ENCODE measurements around the gene TSC22D3.
"Not testable (repeated sequence)": the region's sequence is repeated elsewhere in the genome, so short reads cannot be mapped to it uniquely, and the experiment has no call there.

Gene TSC22D3

DNA sequence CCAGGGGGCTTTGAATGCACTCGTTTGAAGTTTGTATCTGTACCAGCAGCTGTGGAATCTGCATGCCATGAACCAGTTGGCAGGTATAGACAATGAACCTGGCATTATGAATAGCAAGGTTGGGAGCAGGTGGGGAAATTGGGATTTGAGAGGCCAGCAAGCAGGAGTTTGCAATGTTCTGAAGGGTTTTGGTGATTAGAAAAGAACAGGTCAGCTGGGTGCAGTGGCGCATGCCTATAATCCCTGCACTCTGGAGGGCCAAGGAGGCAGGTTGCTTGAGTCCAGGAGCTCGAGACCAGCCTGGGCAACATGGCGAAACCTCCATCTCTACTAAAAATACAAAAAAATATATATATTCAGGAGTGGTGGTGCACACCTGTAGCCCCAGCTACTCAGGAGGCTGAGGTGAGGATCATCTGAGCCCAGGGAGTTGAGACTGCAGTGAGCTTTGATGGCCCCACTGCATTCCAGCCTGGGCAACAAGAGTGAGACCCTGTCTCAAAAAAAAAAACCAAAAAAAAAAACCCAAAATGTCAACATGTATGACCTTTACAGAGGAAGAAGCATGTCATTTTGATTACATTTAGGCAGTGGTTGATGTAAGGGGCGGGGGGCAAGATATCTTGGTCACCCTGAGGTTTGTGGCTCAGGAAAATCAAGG lies 63.9 kb downstream of the TSC22D3 start:
- no peak for DNase-seq

DNA sequence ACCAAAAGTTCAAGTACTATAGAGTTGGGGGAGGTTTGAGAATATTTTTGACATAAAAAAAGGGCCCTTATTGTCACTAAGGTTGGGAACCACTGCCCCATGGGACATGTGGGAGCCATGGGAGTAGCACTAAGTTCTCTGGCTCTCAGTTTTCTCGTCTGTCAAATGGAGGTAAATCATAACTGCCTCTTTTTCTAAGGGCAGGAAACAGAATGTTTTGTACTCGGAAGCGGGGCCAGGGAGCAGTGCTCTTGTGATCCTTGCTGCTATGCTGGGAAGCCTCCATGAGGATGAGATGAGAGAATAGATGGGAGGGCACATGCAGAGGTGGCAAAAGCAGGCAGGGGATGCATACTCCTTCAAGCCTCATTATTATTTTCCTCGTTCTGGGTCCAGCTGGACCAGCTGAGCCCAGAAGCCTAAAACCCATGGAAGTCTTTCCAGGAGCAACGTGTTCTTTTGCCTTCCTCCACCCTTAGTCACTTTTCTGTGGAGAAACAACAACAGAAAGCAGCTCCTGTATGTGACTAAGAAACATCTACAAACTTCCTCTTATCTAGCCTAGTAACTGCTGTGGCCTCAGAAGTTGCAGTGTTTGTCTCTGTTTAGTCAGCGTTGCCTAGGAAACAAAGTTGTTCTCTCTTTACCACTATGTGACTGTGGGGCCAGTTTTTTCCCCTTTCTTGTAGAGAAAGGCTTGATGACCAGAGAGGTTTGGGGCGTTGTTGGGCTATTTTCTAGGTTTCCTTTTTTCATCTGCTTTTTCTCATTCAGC lies 64.8 kb downstream of the TSC22D3 start:
- DNase-seq = no peak

DNA sequence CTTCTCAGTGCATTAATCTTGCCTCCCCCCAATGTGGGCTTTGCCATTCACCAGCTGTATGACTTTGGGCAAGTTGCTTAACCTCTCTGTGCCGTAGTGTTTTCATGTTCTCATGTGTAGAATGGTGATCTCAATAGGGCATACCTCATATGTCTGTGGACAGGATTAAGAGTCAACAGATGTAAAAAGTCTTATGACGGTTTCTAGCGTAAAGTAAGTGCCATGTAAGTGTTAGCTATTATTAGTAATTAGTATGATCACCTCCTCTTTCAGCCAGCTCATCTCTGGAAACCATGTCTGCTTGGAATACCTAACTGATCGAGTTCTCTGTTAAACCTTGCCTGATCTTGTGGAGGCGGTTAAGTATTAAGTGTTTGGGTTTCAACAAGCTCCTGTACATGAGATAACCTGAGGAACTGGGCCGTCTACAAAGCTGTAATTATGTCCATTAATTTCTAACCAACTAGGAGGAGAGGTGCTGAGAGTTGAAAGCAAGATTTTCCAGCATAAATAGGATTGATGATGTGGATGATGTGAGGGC lies 66.3 kb downstream of the TSC22D3 start:
- DNase-seq = no peak

DNA sequence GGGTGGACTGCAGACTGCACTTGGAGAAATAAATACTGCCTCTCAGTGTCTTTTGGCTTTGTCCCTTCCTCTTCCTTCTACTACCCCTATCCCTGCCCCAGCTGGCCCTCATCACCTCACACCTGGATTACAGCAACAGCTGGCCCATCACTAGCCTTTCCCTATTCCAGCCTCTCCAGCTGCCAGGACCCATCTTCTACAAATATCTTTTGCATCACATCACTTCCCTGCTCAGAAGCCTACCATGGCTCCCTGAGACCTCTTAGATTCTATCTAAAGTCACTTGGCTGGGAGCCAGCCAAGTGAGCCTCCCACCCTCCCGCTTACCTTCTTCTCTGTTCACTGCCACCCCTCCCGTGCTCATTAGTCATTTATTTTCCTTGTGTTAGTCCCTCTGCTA lies 66.8 kb downstream of the TSC22D3 start:
- DNase-seq = no peak

DNA sequence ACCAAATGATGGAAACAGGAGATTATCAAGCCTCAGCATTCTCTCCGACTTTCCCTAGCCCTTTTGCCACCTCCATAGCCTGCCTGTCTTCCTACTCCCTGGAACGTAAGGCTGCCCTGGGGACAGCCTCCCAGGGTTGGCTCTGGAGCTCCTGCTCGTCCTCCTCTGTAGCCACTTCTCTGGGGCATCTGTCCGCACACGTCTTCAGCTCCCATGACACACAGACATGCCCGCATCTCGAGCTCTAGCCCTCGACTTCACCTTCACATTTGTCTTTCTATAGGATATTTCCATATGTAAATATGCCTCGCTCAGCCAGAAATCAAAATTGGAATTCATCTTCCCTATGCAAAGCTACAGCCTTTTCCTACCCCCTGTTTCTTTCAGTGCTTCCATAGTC lies 67.7 kb downstream of the TSC22D3 start:
- no peak for DNase-seq

DNA sequence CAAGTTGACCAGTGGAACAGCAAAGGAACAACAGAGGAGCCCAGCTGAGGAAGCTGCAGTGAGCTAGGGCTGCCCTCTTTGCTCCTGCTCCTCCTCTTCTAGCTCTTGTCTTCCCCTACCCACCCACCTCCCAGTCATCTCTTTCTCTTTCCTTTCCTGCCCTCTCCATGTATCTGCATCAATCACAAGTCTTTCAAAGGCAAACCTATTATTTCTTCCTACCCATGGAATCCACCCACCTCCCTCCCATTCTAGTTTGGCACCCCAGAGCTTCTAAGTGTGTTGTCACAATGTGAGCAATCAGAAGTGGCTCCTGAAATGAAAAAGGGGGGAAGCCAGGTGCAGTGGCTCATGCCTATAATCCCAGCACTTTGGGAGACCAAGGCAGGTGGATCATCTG lies 69.3 kb downstream of the TSC22D3 start:
- no peak for DNase-seq

DNA sequence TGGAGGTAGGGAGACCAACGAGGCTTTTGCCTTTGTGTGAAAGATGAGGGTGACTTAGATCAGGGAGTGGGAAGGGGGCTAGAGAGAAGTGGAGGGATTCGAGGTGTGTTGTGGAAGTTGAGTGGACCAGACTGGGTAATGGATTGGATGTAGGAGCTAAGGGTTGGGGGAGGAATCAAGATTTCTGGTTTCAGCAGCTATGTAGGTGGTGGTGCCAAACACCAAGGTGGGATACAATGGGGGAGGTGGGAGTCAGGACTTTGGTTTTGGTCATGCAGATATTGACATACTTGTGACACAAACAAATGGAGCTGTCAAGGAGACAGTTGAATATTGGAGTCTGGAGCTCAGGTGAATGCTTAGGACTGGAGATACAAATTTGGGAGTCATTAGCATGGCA lies 71.0 kb downstream of the TSC22D3 start:
- no peak for DNase-seq

DNA sequence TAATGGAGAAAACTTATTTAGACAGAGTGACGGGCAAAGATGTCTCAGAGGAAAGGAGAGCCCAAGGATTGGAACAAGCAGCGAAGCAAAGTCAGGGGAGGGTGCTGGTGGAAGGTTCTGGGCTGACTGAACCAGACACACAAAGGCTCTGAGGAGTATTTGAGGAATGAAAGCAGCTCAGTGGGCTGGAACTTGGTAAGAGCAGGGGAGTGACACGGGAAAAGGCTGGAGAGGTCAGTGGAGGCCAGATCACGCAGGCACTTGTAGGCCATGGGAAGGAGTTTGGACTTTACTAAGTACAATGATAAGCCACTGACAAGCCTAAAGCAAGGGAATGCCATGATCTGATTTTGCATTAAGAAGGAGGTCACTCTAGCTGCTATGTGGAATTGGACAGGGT lies 71.4 kb downstream of the TSC22D3 start:
- DNase-seq = no peak

DNA sequence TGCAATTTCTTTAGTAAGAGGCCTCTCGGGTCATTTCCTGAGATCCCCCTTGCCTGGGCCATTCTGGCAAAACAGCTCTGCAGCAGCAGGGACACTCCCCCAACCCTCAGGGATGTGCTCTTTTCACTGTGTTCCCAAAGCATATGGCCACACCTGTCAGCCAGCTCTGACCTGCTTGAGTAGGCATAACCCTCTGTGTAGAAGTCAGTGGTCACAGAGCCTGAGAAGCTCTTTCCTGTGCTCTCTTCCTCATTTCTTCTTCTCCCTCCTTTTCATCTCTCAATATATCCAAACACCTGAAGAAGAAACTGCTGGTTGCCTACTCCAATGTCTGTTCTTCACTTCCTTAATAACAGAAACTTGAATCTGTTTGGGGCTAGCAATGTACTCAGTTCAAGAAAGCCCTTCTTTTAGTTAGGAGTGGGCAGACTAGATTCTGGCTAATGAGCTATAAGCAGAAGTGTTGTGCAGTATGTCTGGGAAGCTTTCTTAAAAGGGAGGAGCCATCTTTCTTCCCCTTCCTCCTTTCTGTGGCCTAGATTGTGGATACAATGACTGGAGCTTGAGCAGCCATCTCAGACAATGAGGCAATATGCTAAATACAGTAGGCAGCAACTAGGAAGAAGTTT lies 74.0 kb downstream of the TSC22D3 start:
- DNase-seq = no peak

DNA sequence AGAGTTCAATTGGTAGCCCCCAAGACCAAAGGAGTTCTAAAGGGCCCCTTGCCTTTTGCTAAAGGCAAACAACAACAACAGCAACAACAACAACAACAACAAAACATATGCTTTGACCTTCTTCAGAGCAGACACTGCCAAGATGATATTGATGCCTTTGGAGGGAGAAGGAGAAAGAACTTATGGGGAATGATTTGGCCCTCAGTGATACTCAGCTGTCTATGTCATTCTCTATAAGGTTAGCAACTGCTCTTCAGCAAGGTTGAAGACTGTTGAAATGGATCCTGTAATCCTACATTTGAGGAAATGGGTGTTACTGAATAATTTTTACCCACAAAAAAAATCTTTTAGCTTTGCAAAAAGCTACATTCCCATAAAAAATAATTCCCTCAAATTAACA lies 74.8 kb downstream of the TSC22D3 start:
- DNase-seq = no peak

DNA sequence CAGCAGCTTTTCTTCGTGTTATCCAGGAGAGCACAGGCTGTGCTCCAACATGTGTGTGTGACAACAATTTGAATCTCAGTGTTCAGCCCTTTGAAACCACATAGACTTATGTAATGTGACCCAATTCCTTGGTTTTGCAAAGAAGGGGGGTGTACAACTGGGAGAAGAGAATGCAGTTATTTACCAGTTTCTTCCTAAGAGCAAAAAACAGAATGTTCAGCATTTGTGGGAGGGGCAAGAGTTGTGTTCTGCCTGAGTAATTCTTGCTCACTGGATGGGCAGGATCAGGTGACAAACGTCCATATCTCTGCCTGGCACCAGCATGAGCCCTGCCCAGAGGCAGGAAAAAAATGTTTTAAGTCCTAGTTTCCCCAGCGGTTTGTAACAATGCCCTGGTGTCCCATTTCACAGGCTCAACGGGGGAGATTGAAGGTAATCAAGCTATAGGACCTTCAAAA lies 75.2 kb downstream of the TSC22D3 start:
- DNase-seq = no peak

DNA sequence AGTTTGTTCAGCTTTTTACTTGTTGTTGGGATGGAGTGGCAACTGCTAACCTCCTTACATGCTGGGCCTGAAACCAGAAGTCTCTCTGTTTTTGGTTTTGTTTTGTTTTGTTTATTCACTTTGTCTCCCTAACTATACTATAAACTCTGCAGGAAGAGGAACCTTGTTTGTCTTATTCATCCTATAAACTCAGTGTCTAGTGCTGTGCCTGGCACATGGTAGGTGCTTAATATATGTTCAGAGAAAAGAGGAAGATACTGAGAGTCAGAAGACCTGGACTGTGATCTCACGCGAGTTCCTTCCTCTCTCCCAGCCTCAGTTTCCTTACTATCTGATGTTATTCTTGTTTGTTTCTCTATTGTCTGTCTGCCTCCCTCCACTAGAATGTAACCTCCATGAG lies 76.0 kb downstream of the TSC22D3 start:
- DNase-seq = no peak

DNA sequence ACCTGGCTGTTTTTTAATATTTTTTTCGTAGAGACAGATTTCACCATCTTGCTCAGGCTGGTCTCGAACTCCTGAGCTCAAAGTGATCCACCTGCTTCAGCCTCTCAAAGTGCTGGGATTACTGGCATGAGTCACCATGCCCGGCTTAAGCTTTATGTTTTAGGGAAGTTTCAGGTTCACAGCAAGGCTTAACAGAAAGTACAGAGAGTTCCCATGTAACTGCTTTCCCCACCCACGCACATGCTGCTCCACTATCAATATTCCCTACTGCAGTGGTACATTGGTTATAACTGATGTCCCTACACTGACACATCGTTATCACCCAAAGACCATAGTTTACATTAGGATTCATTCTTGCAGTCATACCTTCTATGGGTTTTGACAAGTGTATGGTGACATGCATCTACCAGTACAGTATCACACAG lies 84.6 kb downstream of the TSC22D3 start:
- no peak for DNase-seq

DNA sequence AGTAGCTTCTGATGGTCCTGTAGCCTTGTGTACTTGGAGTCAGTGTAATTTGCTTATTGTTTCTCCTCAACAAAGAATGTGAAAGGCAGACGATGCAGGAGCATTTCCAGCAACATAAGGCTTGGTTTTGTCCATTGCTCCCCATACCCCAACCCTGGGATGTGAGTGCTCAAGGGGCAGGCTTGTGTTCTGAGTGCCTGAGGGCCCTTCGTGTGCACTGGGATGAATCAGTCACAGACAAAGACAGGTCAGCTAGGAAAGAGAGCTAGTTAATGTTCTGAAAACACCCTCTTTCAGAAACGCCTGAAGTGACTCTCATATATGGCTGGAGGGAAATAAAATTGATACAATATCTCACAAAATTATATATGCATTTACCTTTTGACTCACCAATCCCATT lies 88.1 kb downstream of the TSC22D3 start:
- no peak for DNase-seq

DNA sequence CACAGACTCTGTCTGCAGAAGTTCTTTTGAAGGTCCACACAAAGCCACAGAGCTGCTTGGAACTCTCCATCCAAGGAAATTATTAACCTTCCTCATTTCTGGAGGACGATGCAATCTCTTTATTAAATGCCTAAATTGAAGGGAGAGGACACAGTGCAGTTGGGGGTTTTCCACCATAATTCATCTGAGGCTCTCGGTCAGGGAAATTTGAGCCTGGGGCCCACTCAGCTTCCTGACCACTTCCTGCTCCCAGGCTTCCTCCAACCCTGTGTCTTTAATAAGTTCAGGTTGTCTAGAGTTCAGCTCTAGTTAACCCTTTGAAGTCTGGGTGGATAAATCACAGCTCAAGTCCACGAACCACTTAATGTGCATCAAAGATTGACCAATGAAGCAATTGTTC lies 88.8 kb downstream of the TSC22D3 start:
- no peak for DNase-seq

DNA sequence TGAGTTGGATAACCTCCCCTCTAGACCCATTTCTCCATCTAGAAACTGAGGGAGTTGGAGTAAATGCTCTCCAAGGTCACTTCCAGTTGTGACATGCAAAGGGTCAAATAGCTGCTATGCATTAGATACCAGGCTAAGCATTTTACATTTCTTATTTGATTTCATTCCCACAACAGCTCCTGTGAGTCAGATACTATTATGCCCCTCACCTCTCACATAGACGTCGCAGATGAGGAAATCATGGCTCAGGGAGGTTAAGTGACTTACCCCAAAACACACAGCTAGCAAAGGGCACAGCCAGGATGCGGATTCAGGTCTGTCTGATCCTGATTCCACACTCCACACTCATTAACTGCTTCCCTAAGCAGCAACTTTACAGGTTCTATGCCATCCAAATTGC lies 89.6 kb downstream of the TSC22D3 start:
- no peak for DNase-seq

DNA sequence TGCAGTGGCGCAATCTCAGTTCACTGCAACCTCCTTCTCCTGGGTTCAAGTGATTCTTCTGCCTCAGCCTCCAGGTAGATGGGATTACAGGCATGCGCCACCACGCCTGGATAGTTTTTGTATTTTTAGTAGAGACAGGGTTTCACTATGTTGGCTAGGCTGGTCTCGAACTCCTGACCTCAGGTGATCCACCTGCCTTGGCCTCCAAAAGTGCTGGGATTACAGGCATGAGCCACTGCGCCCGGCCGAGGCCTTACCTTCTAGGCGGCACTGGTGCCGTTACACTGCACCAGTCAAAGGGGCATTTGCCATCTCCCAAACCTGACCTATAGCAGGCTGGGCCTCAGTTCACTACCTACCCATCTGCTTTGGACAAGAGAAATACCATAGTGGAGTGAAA lies 90.0 kb downstream of the TSC22D3 start:
- DNase-seq = not testable (repeated sequence)

DNA sequence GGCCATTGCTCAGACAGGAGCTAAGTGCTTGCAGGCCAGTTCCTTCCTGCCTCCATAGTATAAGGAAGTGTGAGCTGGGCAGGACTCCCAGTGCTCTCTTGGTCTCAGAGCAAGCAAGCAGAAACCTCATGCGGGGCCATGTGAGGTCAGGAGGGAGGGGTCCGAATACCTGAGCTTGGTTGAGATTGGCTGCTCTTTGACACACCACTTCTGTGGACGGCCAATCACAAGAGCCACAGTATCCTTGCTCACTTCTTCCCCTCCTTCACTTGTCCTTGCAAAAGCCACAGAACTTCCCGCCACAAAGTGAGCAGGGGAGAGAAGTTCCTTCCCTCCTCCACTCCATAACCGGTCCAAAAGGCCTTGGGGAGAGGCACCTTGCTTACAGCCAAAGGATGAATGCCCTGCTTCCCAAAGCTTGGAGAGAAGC lies 90.6 kb downstream of the TSC22D3 start:
- DNase-seq = no peak

DNA sequence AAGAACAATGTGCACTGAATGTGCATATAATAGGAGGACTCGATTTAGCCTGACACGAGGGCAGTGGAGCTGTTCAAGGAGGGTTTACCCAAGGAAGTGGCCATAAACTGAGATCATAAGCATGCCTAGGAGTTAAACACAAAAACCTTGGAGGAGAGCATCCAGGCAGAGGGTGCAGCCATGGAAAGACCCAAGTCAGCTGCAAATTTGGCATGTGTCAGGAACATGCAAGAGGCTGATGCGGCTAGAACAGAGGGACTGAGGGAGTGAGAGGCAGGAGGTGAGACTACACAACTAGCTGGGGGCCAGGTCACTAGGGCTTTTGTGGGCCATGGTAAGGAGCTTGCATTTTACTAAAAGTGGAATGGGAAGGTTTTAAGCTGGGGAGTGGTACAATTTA lies 91.7 kb downstream of the TSC22D3 start:
- DNase-seq = no peak

DNA sequence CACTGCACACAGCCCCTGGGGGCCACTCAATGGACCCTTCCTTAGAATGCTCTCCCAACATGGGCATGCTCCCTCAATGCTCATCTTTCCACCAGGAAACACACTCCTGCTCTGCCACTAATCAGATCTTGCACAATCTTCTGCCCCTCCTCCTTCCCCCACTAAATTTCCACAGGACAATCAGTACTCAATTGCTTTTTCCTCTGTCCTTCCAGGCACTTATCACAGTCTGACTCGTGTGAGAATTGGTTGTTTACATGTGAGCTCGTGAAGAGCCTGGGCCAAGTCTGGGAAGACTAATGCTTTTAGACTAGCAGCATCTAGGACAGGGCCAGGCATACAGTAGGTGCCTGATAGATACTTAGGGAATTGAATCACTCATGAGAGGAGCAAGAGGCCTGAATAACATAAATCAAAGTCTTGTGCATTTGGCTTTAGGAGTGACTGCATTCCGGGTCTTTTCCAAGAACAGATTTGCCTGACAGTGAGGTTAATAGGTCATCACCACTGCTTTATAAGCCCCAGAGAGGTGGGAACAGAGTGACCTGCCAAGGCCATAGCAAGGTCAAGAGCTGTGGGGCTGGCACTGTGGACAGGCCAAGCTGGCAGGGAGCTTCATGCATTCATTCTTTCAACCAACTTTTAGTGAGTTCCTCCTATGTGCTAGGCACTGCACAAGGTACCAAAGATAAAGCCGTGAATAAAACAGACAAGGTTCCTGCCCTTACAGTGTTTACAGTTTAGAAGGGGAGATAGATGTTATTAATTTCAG lies 92.3 kb downstream of the TSC22D3 start:
- DNase-seq = no peak

DNA sequence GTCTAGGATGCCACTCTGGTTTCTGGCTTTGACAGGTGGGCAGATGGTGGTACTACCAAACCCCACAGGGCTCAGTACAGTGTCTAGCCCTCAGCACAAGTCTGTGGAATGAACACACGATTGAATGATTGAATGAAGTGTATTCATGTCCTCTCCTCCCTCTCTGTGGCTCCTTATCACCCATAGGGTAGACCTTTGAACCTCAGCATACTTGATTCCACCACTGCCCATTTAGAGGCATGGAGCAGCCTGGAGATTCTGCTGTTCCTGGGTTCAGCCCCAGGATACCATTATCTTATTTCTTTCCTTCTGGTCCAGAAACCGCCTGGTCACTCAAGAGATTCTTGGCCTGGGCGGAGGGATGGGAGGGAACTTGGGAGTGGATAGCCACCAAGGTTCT lies 93.3 kb downstream of the TSC22D3 start:
- no peak for DNase-seq

DNA sequence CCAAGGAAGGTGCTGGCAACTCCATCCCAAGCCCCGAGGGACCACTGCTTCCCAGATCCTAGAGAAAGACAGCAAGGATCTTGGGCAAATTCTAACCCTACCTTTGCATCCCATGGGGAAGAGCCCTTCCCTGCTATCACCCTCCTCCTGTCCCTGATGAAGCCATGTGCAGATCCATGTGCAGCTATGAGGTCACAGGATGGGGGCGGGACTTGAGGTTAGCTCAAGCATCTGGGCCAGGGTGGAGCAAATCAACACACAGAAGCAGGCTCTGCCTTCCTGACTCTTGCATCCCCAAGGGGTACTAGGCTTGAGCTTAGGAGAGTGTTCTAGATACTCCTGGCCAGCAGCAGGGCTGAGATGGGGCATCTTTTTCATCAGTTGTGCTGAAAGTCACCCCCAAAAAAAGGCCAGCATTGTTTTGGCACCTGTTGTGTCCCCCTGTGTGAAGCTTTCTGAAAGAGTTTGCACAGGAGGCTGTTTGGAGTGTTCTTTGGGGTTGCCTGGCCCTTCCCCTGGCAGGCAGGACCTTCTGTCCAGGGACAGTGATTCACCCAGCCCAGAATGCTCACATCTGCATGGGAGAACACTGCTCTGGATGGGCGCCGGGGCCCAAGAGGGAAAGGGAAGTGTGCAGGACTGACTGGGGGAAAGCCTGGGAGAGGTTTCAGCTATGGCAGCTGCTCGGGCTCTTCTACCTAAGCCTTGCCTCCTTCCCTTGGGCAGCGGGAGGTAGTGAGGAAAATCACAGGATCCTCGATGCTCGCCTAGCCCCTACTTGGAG lies 96.4 kb downstream of the TSC22D3 start:
- no peak for DNase-seq

Measured in DMS79 treated with DMSO at 0.1 percent for 48 hours (cell line).